CD4-positive, alpha-beta T cell treated with Interleukin-15 for 1 hour (primary cell): ENCODE measurements around the gene THSD4.
"Not testable (repeated sequence)": the region's sequence is repeated elsewhere in the genome, so short reads cannot be mapped to it uniquely, and the experiment has no call there.

Experiments
- DNase-seq: peaks from one replicate; pipeline ENCODE4 v3.0.0-alpha.2; 2020

Gene THSD4

DNA sequence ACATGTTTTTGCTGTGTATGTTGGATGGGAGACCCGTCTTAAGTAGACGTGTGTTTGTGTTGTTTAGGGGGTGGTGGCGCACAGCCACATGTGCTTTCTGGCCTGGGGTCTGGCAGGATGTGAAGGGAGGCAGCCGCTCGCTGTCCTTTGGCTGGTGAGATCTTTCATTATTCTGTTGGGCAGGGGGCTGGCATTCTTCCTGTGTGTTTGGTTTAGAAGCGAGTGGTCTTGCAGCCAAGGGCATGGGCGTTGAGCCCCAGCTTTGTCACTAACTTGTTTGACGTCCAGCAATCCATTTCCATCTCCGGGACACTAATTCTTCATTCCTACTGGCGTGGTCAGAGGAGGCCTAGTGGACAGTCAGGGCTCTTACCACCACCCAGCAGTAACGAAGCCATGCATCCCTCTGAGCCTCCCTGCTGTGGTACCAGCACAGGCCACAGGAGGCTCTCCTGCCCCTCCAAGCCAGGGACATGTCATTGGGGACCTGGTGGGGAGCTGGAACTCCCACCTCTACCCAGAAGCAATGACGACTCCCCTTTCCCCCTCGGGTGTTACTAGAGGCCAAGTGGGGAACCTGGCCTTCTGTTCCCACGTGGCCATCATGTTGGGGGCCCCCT, 10.7 kb downstream of the THSD4 start:
- DNase-seq: no peak

DNA sequence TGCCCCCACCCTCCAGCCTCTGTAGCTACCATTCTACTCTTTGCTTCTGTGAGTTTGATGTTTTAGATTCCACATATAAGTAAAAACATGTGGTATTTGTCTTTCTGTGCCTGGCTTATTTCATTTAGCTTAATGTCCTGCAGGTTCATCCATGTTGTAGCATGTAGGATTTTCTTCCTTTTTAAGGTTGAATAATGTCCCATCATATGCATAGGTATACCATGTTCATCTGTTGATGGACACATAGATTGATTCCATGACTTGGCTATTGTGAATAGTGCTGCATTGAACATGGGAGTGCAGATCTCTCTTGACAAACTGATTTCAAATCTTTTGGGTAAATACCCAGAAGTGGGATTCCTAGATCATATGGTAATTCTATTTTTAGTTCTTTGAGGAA, 11.8 kb downstream of the THSD4 start:
- DNase-seq: no peak

DNA sequence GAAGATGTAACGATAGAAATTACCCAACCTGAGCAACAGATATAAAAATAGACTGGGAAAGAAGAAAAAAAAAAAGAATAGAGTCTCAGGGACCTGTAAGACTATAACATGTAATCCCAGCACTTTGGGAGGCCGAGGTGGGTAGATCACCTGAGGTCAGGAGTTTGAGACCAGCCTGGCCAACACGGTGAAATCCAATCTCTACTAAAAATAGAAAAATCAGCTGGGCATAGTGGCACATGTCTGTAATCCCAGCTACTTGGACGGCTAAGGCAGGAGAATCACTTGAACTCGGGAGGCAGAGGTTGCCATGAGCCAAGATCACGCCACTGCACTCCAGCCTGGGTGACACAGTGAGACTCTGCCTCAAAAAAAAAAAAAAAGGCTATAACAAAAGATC, 12.9 kb downstream of the THSD4 start:
- DNase-seq: not testable (repeated sequence)

GRCh38 chr15:71128939-71129562, 13.8 kb downstream of the THSD4 start:
- DNase-seq: no peak

GRCh38 chr15:71129669-71130068, 14.4 kb downstream of the THSD4 start:
- no peak for DNase-seq

DNA sequence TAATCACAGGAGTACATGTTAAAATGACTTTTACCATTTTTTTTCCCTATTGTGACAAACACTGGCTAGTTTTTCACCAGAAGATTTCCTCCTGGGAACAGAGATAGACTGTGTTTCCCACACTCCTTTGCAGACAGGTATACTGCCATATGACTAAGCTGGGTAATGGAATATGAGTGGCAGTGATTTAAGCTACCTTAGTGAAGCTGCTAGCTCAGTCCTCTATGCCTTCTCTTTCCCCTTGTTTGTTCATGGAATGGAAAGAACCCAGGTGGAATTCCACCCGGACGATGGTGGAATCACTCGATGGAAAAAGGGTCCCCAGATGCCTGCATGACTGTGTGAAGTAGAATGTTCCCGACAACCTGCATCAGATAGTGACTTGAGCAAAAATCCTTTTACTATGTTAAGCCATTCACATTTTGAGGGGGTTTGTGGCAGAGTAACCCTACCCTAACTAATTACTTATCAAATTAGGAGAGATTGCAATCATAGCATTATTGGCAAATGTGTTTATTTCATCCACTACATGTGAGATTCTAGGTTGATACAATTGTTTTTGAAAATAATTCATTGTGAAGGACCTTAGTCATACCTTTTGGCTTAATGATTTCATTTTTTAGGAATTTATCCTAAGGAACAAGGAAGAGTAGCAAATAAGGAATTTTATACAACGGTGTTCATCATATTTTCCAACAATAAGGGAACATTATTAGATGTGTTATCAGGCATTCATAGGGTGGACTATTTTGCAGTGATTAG, 16.5 kb downstream of the THSD4 start:
- DNase-seq: no peak

DNA sequence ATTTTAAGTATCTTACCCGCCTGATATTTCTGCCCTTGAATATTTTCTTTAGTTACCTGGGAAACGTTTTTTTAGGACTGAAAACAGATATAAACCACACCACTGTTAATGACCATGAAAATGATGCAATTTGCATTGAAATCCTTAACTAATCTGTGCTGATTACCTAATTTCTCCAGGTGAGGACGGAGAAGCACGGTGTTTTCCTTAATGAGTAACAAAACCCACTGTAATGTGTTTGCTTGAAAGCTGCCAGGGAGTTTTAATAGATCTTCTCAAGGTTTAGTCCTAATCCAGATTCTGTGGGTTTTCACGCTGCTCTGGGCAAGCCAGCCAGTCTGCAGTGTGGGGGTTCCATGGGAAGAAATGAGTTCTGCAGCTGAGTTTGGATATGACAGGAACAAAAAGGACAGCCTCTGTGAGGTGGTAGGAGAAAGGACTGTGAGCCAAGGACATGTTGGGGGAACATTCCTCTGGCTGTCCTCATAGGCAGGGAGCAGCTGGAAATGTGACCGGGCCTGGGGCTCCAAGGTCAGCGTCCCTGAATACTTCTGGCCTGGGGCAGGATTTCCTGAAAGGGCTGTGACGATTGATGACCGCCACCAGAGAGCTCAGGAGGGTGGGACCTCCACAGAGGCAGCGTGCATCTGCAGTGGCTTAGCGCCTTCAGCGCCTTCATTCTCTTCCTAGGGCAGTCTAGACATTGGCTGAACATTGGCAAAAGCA, 18.6 kb downstream of the THSD4 start:
- DNase-seq: no peak

DNA sequence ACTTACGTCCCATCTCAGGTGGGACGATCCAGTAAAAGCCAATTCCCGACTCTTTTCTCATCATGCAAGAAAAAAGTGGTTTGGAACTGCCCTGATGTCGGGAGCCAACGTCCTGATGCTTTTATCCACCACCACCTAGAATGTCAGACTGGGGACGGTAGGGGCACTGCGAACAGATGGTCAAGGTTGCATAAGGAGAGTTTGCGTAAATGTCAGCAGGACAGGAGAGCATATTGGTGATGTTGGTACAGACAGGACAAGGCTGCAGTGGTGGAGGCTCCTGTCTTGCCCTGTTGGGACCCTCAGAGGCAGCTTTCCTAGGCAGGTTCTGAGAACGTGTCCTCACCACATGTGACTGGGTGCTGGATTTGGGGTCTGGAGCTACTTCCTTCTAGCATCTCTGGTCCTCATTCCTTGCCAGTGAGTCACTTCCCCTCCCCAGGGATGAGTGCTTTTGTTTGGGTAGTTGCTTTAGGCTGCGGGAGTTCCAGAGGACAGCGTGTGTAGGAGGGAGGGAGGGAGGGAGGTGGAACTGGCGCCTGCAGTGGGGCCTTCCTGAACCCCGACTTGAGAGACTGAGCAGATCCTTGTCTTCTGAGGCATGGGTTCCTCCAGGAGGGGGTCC, 21.0 kb downstream of the THSD4 start:
- no peak for DNase-seq

DNA sequence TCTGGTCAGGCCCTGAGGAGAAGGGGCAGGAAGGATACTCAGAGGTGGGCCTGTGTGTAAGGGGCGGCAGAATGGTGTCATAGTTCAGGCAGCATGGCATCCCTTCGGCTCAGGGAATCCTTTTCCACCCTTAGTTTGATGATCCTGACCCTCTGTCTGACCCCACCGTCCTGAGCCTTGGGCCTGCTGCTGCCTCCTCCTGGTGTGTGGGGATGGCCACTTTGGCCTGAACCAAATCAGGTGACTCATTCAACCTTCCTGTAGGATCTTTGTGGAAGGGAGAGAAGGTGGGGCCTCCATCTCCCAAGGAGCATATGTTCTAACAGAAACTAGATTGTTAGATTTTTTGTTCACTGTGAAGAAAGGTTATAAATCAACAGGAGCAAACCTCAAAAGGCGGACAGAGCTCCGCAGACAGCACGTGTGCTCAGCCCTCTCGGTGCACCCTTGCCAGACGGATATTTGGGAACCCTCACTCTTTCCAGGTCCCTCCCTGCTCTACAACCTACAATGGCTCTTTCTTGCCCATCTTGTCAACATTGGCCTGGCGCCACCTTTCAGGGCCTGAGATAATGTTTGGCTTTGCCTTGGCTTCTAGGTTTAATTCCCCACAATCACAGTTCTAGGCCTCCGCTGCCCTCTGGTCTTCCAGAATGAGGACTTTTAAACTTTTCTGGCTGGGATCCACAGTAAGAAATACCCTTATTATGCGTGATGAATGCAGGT, 21.7 kb downstream of the THSD4 start:
- DNase-seq: no peak

GRCh38 chr15:71138473-71138872, 23.2 kb downstream of the THSD4 start:
- no peak for DNase-seq

GRCh38 chr15:71139241-71139640, 24.0 kb downstream of the THSD4 start:
- DNase-seq: no peak

DNA sequence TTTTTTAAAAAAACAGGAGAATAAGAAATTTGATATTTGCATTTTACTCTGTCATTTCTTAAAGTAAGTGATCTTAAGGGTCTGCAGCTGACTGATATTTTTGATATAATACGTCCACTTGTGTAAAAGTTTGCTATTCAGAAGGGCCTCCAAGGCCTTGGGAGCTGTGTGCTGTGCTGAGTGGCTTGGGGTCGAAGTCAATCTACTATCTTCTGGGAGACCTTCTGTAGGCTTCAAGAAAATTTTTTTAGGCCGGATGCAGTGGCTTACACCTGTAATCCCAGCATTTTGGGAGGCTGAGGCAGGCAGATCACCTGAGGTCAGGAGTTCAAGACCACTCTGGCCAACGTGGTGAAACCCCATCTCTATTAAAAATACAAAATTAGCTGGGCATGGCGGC, 26.3 kb downstream of the THSD4 start:
- DNase-seq: no peak

- no peak for DNase-seq
These were observed 27.5 kb downstream of the THSD4 start for GRCh38 chr15:71142780-71143179.

DNA sequence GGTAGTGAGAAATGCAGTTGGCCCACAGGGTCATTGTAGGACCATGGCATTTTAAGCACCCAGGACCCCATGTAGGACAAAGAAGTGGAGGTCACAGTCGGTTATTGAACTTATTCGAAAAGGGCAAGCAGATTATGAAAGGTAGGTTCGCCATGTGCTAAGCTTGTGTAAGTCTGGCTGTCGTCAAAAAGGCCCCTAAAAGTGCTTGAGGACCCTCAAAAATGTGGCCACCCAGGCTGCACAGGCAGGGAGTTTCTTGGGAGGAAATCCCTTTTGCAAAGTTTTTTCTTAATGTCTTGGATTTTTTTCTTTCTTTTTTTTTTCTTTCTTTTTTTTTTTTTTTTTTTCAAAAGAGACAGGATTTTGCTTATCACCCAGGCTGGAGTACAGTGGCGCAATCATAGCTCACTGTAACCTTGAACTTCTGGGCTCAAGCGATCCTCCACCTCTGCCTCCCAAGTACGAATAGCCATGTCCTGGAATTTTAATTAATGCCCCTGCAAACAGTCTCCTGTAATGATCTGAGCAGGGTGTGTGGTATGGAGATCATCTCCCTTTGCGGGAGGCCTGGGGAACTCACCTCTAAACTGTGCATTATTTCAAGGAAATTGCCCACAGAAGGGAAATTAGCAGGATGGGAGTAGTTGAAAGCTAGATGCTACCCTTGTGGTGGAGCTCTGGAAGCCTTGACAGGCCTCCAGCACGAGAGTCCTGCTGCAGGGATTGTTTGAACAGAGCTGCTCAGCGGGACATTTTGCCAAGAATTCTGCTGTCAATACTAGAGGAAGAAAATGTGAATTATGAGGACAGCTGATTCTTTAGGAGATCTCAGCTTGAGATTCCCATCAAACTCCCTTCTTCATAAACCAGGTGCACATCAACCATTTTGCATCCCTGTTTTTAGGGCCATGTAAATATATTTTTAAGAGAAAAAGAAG, 28.4 kb downstream of the THSD4 start:
- DNase-seq: no peak

GRCh38 chr15:71145648-71146047, 30.4 kb downstream of the THSD4 start:
- no peak for DNase-seq

- no peak for DNase-seq
These were observed 31.3 kb downstream of the THSD4 start for GRCh38 chr15:71146580-71146982.

DNA sequence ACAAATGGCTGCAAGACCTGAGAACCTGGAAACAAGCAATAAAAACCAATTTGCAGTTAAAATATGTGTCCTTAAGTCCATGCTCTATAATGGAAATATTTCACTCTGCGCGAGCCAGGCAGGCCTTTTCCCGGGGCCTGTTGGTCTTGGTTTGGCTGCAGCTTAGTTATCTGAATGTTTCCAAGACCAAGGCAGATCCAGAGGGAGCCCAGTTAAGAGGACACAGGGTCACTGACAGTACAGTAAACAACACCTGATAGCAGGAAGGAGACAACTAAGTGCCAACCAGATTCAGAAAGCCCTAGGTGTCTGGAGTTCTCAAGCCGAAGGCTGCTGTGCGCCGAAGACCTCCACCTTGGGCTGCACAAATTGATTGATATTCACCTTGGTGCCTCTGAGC, 32.8 kb downstream of the THSD4 start:
- DNase-seq: no peak

GRCh38 chr15:71149646-71150557, 34.6 kb downstream of the THSD4 start:
- no peak for DNase-seq

DNA sequence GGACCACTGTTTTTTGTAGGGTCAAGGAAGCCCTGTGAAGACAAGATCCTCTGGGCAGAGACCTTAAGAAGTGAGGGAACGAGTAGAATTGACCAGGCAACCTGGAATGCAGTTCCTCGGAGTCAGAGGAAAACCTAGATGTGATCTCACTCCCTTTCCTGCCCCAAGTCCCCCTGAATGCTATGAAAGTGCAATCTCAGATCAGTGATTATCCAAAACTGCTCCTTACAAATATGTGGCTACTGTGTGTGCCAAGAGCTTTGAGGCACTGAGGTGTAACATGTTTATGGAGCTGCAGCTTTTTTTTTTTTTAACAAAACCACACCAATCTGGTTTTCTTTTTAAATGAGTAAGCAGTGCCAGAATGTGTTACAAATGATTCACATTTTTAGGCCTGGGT, 35.8 kb downstream of the THSD4 start:
- DNase-seq: no peak

- no peak for DNase-seq
These were observed 37.3 kb downstream of the THSD4 start for GRCh38 chr15:71152542-71152941.
